Duodenal mucosa (tissue), 2 donors: ENCODE measurements around the gene LPCAT1.

Source experiments
- H3K27ac ChIP-seq: one replicate; pipeline ENCODE4 v1.7.0; 2013; ENCODE audit warnings: low read depth, low read length
- H3K27me3 ChIP-seq, 2 donors: one replicate each; pipeline ENCODE4 v1.7.0; 2013; ENCODE audit warnings: low read length in 2 of 2, control low read depth in 1 of 2; ENCODE audit not compliant: insufficient read depth in 2 of 2, control insufficient read depth in 1 of 2
- H3K36me3 ChIP-seq, 2 donors: one replicate each; pipeline ENCODE4 v1.7.0; 2013; ENCODE audit warnings: low read length in 2 of 2, control low read depth in 1 of 2; ENCODE audit not compliant: insufficient read depth in 2 of 2, control insufficient read depth in 1 of 2
- H3K4me1 ChIP-seq, 2 donors: one replicate each; pipeline ENCODE4 v1.7.0; 2013; ENCODE audit warnings: low read length in 2 of 2, control low read depth in 1 of 2; ENCODE audit not compliant: insufficient read depth in 2 of 2, control insufficient read depth in 1 of 2
- H3K4me3 ChIP-seq, 2 donors: one replicate each; pipeline ENCODE4 v1.7.0; 2013; ENCODE audit warnings: low read length in 2 of 2, low read depth in 1 of 2
- H3K9ac ChIP-seq, 2 donors: one replicate each; pipeline ENCODE4 v1.7.0; 2013; ENCODE audit warnings: low read length in 2 of 2, low read depth in 1 of 2
- H3K9me3 ChIP-seq, 2 donors: one replicate each; pipeline ENCODE4 v1.7.0; 2013; ENCODE audit warnings: low read length in 2 of 2, control low read depth in 1 of 2; ENCODE audit not compliant: control insufficient read depth in 1 of 2

The LPCAT1 gene

DNA sequence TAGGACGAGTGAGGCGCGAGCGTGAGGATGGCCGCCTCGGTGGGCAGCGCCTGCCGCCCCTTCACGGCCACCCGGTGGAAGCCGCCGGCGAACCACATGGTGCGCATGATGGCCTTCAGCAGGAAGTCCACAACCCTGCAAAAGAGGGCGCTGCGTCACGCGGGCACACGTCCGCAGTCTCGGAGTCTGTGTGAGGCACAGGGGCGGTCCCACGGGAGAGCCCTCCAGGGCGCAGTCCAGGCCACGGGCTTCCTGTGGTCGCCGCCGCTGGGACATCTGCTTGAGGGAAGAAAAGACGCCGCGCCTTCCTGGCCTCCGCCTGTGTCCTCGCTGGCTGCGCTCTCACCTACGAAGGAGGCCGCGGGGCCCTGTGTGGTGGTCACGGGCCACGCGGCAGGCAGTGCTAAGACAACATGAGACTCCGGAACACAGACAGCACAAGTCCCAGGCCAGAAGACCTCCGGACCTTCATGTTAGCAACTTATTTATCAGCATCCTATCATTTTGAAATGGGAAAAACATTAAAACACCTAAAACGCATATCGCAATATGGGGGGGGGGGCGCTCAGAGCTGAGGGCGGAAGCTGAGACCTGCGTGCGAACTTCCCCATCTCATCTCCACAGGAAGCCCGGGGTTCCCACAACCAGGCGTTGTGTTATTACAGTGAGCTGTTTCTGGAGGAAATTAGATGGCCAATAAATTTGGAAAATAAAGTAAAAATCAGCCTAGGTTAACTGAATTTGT, 28.8 kb downstream of the LPCAT1 start:
- Histone ChIP-seq H3K36me3 (peaks cover 0 to 17% of the 10 kb centered on the region in 2 donors), H3K9me3 (no peaks in the 10 kb centered on the region), H3K4me3 (peak overlapping the region in 1 of 2 donors; percentile 3)

DNA sequence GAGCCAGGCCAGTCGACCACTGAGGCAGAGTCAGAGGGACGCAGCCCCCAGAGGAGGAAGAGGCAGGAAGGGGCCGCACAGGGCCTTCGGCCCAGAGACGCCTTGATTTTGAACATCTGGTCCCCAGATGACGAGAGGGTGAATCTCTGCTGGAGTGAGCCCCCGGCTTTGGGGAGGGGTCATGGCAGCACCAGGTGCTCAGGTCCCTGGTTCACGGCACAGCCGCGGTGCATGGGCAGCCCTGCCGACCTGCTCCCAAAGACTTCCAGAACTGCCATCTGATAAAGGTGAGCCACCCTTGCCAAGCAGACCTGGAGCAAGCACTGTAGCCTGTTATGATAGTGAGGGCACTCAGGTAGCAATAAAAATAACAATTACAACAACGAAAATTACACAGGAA, 29.8 kb downstream of the LPCAT1 start:
- peaks cover 0 to 39% of the 10 kb centered on the region in 2 donors for H3K4me1 ChIP-seq
- H3K27ac ChIP-seq, result no peak overlapping the region
- H3K9me3 ChIP-seq, result no peaks in the 10 kb centered on the region
- H3K9ac ChIP-seq, result no peak overlapping the region
- no peaks in the 10 kb centered on the region for H3K27me3 ChIP-seq
- peaks cover 0 to 17% of the 10 kb centered on the region in 2 donors for H3K36me3 ChIP-seq
- no peak overlapping the region for H3K4me3 ChIP-seq

More for the DNA sequence above, 28.8 kb downstream of the LPCAT1 start:
- no peaks in the 10 kb centered on the region for H3K27me3 ChIP-seq
- H3K27ac ChIP-seq, result no peak overlapping the region
- H3K4me1 ChIP-seq, result peaks cover 0 to 33% of the 10 kb centered on the region in 2 donors
- H3K9ac ChIP-seq, result no peak overlapping the region

DNA sequence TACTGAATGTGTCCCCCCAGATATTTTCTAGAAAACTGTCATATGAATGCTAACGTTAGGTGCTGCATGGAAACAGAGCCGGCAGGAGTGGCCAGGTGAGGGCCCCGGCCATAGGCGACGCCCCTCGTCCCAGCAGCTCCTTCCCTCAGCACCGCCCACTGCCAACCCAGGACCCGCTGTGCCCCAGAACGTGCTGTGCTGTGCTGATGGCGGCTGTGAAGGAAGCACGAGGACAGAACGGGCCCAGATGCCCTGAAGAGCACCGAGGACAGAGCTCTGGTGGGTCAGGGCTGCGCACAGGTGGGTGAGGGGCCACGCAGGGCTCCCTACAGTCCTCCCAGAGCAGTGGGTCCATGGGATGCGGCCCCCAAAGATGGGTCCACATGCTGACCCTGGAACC, 30.3 kb downstream of the LPCAT1 start:
- Histone ChIP-seq H3K36me3 (peaks cover 0 to 12% of the 10 kb centered on the region in 2 donors), H3K27ac (no peak overlapping the region), H3K9me3 (no peaks in the 10 kb centered on the region), H3K9ac (no peak overlapping the region), H3K4me3 (no peak overlapping the region), H3K4me1 (peaks cover 0 to 38% of the 10 kb centered on the region in 2 donors), H3K27me3 (no peaks in the 10 kb centered on the region)

DNA sequence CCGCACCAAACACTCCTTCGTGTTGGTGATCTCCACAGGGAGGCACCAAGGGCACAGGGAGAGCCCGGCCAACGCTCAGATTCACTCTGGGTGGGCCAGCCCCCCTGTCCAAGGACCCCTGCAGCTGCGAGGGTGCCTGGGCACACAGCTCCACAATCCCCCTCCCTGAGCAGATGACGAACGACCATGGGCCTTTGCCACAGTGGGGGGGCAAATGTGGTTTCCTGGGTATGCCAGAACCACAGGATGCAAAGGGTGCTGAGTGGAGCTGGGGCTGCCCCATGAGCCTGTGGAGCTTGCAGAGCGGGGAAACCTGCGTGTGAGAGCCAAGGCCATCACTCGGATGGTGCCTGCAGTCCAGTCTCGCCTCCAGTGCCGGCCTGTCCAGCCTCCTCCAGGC, 31.0 kb downstream of the LPCAT1 start:
- Histone ChIP-seq H3K27me3 (no peaks in the 10 kb centered on the region), H3K9ac (no peak overlapping the region), H3K9me3 (no peaks in the 10 kb centered on the region), H3K4me1 (peaks cover 0 to 32% of the 10 kb centered on the region in 2 donors), H3K4me3 (no peak overlapping the region), H3K36me3 (peaks cover 0 to 14% of the 10 kb centered on the region in 2 donors), H3K27ac (no peak overlapping the region)

DNA sequence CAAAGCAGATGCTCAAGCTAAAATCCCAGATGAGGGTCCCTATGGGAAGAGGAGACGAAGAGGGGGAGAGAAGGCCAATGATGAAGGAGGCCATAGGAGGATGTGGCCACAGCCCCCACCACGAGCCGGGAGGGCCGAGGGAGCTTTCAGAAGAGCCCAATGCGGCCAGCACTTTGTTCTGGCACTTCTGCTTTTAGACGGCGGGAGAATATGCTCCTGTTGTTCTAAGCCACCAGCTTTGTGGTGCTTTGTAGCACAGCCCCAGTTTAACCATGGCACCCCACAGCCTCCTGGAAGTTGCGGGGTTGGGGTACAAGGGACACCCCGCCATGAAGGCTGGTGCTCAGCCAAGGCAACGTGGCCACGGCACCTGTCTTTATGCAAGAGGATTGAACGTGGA, 33.4 kb downstream of the LPCAT1 start:
- Histone ChIP-seq H3K9me3 (no peaks in the 10 kb centered on the region), H3K27ac (no peak overlapping the region), H3K4me1 (peaks cover 0 to 20% of the 10 kb centered on the region in 2 donors), H3K27me3 (no peaks in the 10 kb centered on the region), H3K4me3 (no peak overlapping the region), H3K36me3 (peaks cover 0 to 27% of the 10 kb centered on the region in 2 donors), H3K9ac (no peak overlapping the region)

DNA sequence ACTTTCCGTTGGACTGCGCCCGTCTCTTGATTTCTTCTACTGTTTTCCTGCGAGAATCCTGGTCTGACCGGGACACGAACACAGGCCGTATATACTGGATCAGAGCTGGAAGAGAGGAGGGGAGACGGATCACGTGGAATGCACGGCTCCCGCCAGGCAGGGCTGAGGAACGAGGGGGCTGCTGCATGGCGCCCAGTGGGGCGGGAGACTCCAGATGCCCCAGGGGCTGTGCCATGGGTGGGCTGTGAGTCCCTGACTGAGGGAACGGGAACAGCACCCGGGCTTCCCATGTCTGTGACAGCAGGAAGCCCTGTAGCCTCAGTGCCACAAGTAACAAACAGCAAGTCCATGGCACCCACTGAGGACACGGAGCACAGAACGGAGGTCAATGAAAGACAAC, 34.0 kb downstream of the LPCAT1 start:
- peaks cover 0 to 27% of the 10 kb centered on the region in 2 donors for H3K36me3 ChIP-seq
- H3K27me3 ChIP-seq, result no peaks in the 10 kb centered on the region
- no peak overlapping the region for H3K27ac ChIP-seq
- H3K4me1 ChIP-seq, result peaks cover 0 to 20% of the 10 kb centered on the region in 2 donors
- no peak overlapping the region for H3K9ac ChIP-seq
- no peak overlapping the region for H3K4me3 ChIP-seq
- H3K9me3 ChIP-seq, result no peaks in the 10 kb centered on the region

DNA sequence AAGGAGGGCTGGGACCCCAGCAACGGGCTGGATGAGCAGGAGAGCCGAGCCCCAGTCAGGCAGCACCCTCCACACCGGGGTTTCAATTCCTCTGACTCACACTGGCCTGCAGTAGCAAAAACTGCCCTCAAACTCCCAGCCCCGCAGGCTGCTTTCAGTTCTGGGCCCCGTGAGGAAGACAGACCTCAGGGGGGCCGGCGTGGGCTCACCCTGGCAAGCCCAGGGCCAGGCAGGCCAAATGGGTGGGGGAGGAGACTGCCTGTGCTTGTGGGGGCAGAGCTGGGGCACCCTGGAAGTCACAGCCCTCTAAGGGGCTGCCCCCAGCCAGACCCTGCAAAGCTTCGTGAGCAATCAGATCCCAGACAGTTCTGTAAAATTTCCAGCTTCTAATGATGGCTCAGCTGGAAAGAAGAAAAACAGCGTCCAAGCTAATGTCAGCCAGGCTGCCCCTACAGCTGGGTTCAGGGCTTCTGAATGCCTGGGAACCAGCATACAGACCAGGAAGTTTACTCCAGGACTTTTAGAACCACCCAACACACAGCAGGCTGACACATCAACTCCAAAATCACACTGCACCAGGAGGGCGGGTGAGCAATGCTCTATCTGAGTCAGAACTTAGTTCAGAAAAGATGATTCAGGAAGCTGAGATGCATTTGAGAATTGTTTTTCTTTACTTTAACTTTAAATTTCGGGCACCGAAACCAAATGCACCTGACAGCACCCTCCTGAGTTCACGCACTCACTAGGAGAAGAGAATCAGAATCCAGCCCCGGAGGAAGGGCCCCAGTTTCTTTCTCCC, 34.7 kb downstream of the LPCAT1 start:
- Histone ChIP-seq H3K27me3 (no peaks in the 10 kb centered on the region), H3K9me3 (no peaks in the 10 kb centered on the region), H3K27ac (no peak overlapping the region), H3K36me3 (peaks cover 0 to 27% of the 10 kb centered on the region in 2 donors), H3K4me1 (peaks cover 0 to 16% of the 10 kb centered on the region in 2 donors), H3K4me3 (no peak overlapping the region), H3K9ac (no peak overlapping the region)

DNA sequence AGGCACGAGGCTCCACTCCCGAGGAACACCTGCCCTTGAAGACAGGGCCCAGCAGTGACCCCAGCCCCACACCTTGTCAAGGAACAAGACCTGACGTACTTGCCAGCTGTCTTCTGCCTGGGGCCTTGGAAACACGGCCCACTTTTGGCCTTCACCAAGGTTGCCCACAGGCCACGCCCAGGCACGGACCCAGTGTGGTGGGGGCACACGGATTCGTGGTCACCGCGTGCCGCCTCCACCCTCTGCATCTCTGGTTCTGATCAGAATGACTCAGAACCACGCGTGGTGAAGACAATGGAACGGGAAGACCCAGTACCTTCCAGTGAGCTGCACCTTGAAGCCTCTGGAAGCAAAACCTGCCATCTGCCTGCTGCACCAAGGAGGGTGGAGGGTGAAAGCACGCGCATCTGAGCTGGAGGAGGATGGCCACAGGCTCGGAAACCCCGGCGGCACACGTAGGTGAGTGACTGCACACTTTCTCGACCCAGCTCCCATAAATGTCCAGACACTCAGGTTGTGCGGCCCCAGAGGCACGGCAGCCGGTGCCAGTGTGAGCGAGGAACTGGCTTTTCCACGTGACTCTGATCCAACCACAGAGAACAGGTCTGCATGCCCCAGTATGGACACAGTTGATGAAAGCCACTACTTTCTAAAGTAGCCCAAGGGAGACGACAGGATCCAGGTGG, 36.5 kb downstream of the LPCAT1 start:
- no peaks in the 10 kb centered on the region for H3K27me3 ChIP-seq
- no peak overlapping the region for H3K4me3 ChIP-seq
- H3K36me3 ChIP-seq, result peaks cover 0 to 27% of the 10 kb centered on the region in 2 donors
- H3K9me3 ChIP-seq, result no peaks in the 10 kb centered on the region
- H3K9ac ChIP-seq, result no peak overlapping the region
- peaks cover 0 to 16% of the 10 kb centered on the region in 2 donors for H3K4me1 ChIP-seq
- no peak overlapping the region for H3K27ac ChIP-seq

DNA sequence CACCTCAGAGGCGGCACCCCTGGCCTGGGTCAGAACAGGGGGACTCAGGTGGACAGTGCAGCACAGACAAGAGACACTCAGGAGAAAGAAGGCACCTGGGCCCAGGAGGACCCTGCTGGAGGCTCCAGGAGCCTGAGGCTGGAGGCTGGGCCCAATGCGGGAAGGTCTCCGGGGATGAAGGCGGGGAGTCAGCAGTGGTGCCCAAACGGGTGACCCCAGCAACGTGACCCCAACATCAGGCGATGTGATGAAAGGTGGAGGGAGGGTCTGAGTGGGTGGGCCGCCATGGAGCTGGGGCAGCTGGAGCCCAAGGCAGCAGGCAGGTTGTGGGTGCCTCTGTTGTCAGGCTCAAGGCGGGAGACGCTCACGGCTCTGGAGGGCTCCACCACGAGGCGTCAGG, 37.5 kb downstream of the LPCAT1 start:
- peaks cover 0 to 24% of the 10 kb centered on the region in 2 donors for H3K36me3 ChIP-seq
- H3K27me3 ChIP-seq, result no peaks in the 10 kb centered on the region
- no peak overlapping the region for H3K4me3 ChIP-seq
- no peaks in the 10 kb centered on the region for H3K9me3 ChIP-seq
- H3K4me1 ChIP-seq, result peaks cover 0 to 16% of the 10 kb centered on the region in 2 donors
- H3K9ac ChIP-seq, result no peak overlapping the region
- H3K27ac ChIP-seq, result no peak overlapping the region
